PFSK-1 (cell line): ENCODE results near the gene PGAM5.
A peak's percentile ranks its signal among the peaks of the same experiment; 100 is the strongest.

ENCODE experiments used
- FOXP2 ChIP-seq: optimal IDR thresholded peaks from 2 replicates; pipeline ENCODE3; 2011; ENCODE audit warnings: borderline replicate concordance, control low read depth, inconsistent platforms; ENCODE audit not compliant: insufficient read depth; ENCODE audit errors: extremely low read length, extremely low read depth
- POLR2AphosphoS5 ChIP-seq: IDR thresholded peaks from 2 replicates; pipeline ENCODE4 v1.6.1; 2012; ENCODE audit warnings: low read depth, mild to moderate bottlenecking, control low read depth, low read length, moderate library complexity
- SIN3A ChIP-seq: IDR thresholded peaks from 2 replicates; pipeline ENCODE4 v1.6.1; 2012; ENCODE audit warnings: mild to moderate bottlenecking, low read length, moderate library complexity, borderline replicate concordance; ENCODE audit not compliant: insufficient read depth
- TAF1 ChIP-seq: IDR thresholded peaks from 2 replicates; pipeline ENCODE4 v1.6.1; 2012; ENCODE audit warnings: low read length, control low read depth, borderline replicate concordance; ENCODE audit not compliant: insufficient read depth
- TF ChIP-seq, protein P1 (sequence below), 2 experiments: IDR thresholded peaks; 2 replicates each; pipeline versions ENCODE4 v1.6.1 to v1.8.0; 2011 to 2012; ENCODE audit warnings: low read depth in 2 of 2, low read length in 2 of 2, control low read depth in 1 of 2, inconsistent platforms in 1 of 2, mild to moderate bottlenecking in 1 of 2, moderate library complexity in 1 of 2; ENCODE audit not compliant: insufficient read depth in 1 of 2

Gene PGAM5

DNA sequence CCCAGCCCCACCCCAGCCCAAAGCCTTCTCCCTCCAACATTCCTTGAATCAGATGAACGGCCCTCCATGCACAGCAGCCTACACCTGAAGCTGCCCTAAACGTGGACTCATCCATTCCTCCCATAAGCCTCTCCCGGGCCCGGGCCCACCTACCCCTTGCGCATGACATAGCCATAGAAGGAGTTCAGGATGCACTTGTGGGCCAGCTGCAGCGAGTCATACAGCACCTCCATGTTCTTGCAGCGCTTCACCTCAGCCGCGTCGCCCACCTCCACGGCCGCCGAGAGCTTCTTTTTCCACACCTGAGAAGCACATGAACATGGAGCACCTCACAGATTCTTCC, 45.5 kb upstream of the PGAM5 start:
- no peak for TF ChIP-seq SIN3A
- TF ChIP-seq POLR2AphosphoS5 = no peak; the same call in 1 of the 2 replicates
- TF ChIP-seq FOXP2 = no peak
- no peak for TF ChIP-seq TAF1

GRCh38 chr12:132665794-132666193, 44.8 kb upstream of the PGAM5 start:
- TF ChIP-seq TAF1 = no peak
- TF ChIP-seq, protein P1, sequence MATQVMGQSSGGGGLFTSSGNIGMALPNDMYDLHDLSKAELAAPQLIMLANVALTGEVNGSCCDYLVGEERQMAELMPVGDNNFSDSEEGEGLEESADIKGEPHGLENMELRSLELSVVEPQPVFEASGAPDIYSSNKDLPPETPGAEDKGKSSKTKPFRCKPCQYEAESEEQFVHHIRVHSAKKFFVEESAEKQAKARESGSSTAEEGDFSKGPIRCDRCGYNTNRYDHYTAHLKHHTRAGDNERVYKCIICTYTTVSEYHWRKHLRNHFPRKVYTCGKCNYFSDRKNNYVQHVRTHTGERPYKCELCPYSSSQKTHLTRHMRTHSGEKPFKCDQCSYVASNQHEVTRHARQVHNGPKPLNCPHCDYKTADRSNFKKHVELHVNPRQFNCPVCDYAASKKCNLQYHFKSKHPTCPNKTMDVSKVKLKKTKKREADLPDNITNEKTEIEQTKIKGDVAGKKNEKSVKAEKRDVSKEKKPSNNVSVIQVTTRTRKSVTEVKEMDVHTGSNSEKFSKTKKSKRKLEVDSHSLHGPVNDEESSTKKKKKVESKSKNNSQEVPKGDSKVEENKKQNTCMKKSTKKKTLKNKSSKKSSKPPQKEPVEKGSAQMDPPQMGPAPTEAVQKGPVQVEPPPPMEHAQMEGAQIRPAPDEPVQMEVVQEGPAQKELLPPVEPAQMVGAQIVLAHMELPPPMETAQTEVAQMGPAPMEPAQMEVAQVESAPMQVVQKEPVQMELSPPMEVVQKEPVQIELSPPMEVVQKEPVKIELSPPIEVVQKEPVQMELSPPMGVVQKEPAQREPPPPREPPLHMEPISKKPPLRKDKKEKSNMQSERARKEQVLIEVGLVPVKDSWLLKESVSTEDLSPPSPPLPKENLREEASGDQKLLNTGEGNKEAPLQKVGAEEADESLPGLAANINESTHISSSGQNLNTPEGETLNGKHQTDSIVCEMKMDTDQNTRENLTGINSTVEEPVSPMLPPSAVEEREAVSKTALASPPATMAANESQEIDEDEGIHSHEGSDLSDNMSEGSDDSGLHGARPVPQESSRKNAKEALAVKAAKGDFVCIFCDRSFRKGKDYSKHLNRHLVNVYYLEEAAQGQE (IDR thresholded peaks at IDR 0.05; ENCODE audit: insufficient read depth in 1 of 2, low read depth in 2 of 2, low read length in 2 of 2) = no peak
- TF ChIP-seq SIN3A = no peak
- no peak; the same call in 1 of the 2 replicates for TF ChIP-seq POLR2AphosphoS5
- TF ChIP-seq FOXP2 = no peak

GRCh38 chr12:132668191-132669088, 42.2 kb upstream of the PGAM5 start:
- TF ChIP-seq SIN3A = no peak
- no peak for TF ChIP-seq FOXP2
- TF ChIP-seq, protein P1 (IDR thresholded peaks at IDR 0.05; ENCODE audit: insufficient read depth in 1 of 2, low read depth in 2 of 2, low read length in 2 of 2) = no peak
- TF ChIP-seq POLR2AphosphoS5 = no peak
- TF ChIP-seq TAF1 = no peak

GRCh38 chr12:132669166-132669879, 41.3 kb upstream of the PGAM5 start:
- no peak for TF ChIP-seq SIN3A
- no peak for TF ChIP-seq TAF1
- peak; percentile 58 for TF ChIP-seq POLR2AphosphoS5
- TF ChIP-seq, protein P1 (IDR thresholded peaks at IDR 0.05; ENCODE audit: insufficient read depth in 1 of 2, low read depth in 2 of 2, low read length in 2 of 2) = no peak

GRCh38 chr12:132672116-132672515, 38.5 kb upstream of the PGAM5 start:
- no peak for TF ChIP-seq TAF1
- TF ChIP-seq POLR2AphosphoS5 = no peak
- TF ChIP-seq FOXP2 = no peak

DNA sequence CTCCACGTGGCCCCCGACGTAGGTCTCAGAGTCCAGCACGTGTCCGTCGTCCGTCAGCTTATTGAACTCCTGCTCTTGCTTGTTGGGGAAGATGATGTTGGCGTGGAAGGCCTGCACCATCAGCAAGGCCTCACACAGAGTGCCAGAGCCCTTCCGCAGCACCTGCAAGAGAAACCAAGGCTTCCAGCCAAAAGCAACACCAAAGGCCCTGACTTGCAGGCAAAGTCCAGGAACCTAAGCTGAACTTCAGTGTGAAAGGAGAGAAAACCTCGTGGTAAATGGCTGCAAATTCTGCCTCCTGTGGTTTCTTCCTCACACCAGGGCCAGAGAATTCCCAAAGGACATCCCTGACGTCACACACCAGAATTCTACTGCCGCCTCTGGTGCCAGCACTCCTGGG, 38.0 kb upstream of the PGAM5 start:
- TF ChIP-seq TAF1 (no peak), FOXP2 (no peak), SIN3A (no peak)
- TF ChIP-seq, protein P1 (IDR thresholded peaks at IDR 0.05; ENCODE audit: insufficient read depth in 1 of 2, low read depth in 2 of 2, low read length in 2 of 2) = no peak
